DND-41 (cell line): ENCODE results near the gene ECI1.

Experiments used
- ATAC-seq: fragments of 200-7000 bp; cut with Tn5 transposase; 3 replicates; pipeline ENCODE4 v1.9.1; 2021; ENCODE audit warnings: low read depth; ENCODE audit not compliant: insufficient read depth
- DNase-seq: peaks from one replicate; pipeline ENCODE4 v3.0.0-alpha.2; 2020
- H2AFZ ChIP-seq: 2 replicates; pipeline ENCODE4 v1.6.0; 2012; ENCODE audit warnings: low read depth, low read length
- H3K27ac ChIP-seq: 2 replicates; pipeline ENCODE4 v1.5.1; 2012; ENCODE audit warnings: low read length, inconsistent platforms
- H3K27me3 ChIP-seq: fragments of 200-600 bp; sonication (generic); 2 replicates; pipeline ENCODE4 v1.6.0; 2012; ENCODE audit warnings: low read length, mild to moderate bottlenecking, inconsistent platforms; ENCODE audit not compliant: insufficient read depth, poor library complexity
- H3K36me3 ChIP-seq: 2 replicates; pipeline ENCODE4 v1.5.1; 2012; ENCODE audit warnings: low read length, inconsistent platforms; ENCODE audit not compliant: insufficient read depth
- H3K4me1 ChIP-seq: 2 replicates; pipeline ENCODE4 v1.5.1; 2012; ENCODE audit warnings: mild to moderate bottlenecking, low read length; ENCODE audit not compliant: insufficient read depth
- H3K4me2 ChIP-seq: 2 replicates; pipeline ENCODE4 v1.6.0; 2012; ENCODE audit warnings: mild to moderate bottlenecking, moderate library complexity, low read length, inconsistent platforms; ENCODE audit not compliant: insufficient read depth
- H3K4me3 ChIP-seq, 2 experiments: fragments of 200-600 bp in 1 of 2; shearing (Covaris generic) in 1 of 2; 2 replicates each; pipeline ENCODE4 v1.5.1; 2012 to 2016; ENCODE audit warnings: inconsistent platforms in 2 of 2, low read length in 2 of 2, mild to moderate bottlenecking in 2 of 2, low read depth in 1 of 2, moderate library complexity in 1 of 2
- H3K79me2 ChIP-seq: 2 replicates; pipeline ENCODE4 v1.6.0; 2012; ENCODE audit warnings: low read length, inconsistent platforms; ENCODE audit not compliant: insufficient read depth
- H3K9ac ChIP-seq: 2 replicates; pipeline ENCODE4 v1.6.0; 2012; ENCODE audit warnings: low read depth, mild to moderate bottlenecking, inconsistent platforms, low read length, moderate library complexity
- H3K9me3 ChIP-seq: 2 replicates; pipeline ENCODE4 v1.5.1; 2012; ENCODE audit warnings: low read length, moderate library complexity, mild to moderate bottlenecking, inconsistent platforms; ENCODE audit not compliant: insufficient read depth, severe bottlenecking
- H4K20me1 ChIP-seq: 2 replicates; pipeline ENCODE4 v1.6.0; 2012; ENCODE audit warnings: low read length; ENCODE audit not compliant: insufficient read depth
- EZH2 ChIP-seq: IDR thresholded peaks from 3 replicates; pipeline ENCODE4 v1.6.1; 2012; ENCODE audit warnings: borderline replicate concordance, low read depth, mild to moderate bottlenecking, moderate library complexity, low read length, inconsistent platforms; ENCODE audit not compliant: severe bottlenecking
- TF ChIP-seq, protein P1 (sequence below): IDR thresholded peaks from 2 replicates; pipeline ENCODE4 v1.5.1; 2012; ENCODE audit warnings: borderline replicate concordance, low read length, moderate library complexity, mild to moderate bottlenecking; ENCODE audit not compliant: poor library complexity, severe bottlenecking; ENCODE audit errors: extremely low read depth

ECI1 gene

DNA sequence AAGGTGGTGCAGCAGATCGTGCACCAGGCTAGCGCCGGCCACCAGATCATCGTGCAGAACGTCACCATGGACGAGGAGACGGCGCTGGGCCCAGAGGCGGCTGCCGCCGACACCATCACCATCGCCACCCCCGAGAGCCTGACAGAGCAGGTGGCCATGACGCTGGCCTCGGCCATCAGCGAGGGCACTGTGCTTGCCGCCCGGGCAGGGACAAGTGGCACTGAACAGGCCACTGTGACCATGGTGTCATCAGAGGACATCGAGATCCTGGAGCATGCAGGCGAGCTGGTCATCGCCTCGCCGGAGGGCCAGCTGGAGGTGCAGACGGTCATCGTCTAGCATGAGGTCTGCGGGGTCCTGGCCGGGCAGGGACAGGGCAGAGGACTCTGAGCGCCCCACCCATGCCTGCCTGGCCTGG, 16.1 kb downstream of the ECI1 start:
- H3K36me3 ChIP-seq: peaks cover 84% of the 10 kb centered on the region
- peaks cover 43% of the 10 kb centered on the region for H4K20me1 ChIP-seq
- H3K4me1 ChIP-seq: no peaks in the 10 kb centered on the region
- H3K27me3 ChIP-seq: no peaks in the 10 kb centered on the region
- H3K79me2 ChIP-seq: no peaks in the 10 kb centered on the region
- no peak for DNase-seq
- no peaks in the 10 kb centered on the region for H3K9me3 ChIP-seq
- H3K4me2 ChIP-seq: no peak overlapping the region
- H3K27ac ChIP-seq: no peak overlapping the region
- TF ChIP-seq EZH2: no peak
- TF ChIP-seq, protein P1, sequence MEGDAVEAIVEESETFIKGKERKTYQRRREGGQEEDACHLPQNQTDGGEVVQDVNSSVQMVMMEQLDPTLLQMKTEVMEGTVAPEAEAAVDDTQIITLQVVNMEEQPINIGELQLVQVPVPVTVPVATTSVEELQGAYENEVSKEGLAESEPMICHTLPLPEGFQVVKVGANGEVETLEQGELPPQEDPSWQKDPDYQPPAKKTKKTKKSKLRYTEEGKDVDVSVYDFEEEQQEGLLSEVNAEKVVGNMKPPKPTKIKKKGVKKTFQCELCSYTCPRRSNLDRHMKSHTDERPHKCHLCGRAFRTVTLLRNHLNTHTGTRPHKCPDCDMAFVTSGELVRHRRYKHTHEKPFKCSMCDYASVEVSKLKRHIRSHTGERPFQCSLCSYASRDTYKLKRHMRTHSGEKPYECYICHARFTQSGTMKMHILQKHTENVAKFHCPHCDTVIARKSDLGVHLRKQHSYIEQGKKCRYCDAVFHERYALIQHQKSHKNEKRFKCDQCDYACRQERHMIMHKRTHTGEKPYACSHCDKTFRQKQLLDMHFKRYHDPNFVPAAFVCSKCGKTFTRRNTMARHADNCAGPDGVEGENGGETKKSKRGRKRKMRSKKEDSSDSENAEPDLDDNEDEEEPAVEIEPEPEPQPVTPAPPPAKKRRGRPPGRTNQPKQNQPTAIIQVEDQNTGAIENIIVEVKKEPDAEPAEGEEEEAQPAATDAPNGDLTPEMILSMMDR: no peak
- no peak overlapping the region for H2AFZ ChIP-seq
- H3K4me3 ChIP-seq: no peak overlapping the region
- no peak overlapping the region for H3K9ac ChIP-seq
- no peak for ATAC-seq

DNA sequence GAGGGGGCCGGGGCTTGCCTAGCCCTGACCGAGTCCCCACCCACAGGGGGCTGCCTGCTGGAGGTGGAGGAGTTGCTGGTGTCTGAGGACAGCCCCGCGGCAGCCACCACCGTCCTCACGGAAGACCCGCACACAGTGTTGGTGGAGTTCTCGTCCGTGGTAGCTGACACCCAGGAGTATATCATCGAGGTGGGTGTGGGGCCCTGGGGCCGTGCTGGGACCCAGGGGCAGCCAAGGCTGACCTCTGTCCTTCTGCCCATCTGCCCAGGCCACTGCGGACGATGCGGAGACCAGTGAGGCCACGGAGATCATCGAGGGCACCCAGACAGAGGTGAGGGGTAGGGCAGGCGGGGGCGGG, 16.6 kb downstream of the ECI1 start:
- no peaks in the 10 kb centered on the region for H3K4me1 ChIP-seq
- H3K9me3 ChIP-seq: no peaks in the 10 kb centered on the region
- H3K9ac ChIP-seq: no peak overlapping the region
- ATAC-seq (no peak), DNase-seq (no peak)
- TF ChIP-seq, protein P1: no peak
- TF ChIP-seq EZH2: no peak
- H4K20me1 ChIP-seq: peaks cover 47% of the 10 kb centered on the region
- H3K27ac ChIP-seq: no peak overlapping the region
- no peaks in the 10 kb centered on the region for H3K27me3 ChIP-seq
- peaks cover 87% of the 10 kb centered on the region for H3K36me3 ChIP-seq
- 0 out of 2 replicates have a peak, but pooled peaks cover 1% of the 10 kb centered on the region for H3K79me2 ChIP-seq
- no peak overlapping the region for H3K4me3 ChIP-seq
- no peak overlapping the region for H2AFZ ChIP-seq
- H3K4me2 ChIP-seq: no peak overlapping the region

GRCh38 chr16:2233872-2234812, 17.2 kb downstream of the ECI1 start:
- H3K79me2 ChIP-seq: 0 out of 2 replicates have a peak, but pooled peaks cover 8% of the 10 kb centered on the region
- no peak overlapping the region for H2AFZ ChIP-seq
- H3K36me3 ChIP-seq: peaks cover 88% of the 10 kb centered on the region
- TF ChIP-seq, protein P1: no peak
- no peak for TF ChIP-seq EZH2
- no peaks in the 10 kb centered on the region for H3K27me3 ChIP-seq
- no peak overlapping the region for H3K9ac ChIP-seq
- ATAC-seq: no peak
- H3K9me3 ChIP-seq: no peaks in the 10 kb centered on the region
- DNase-seq: no peak
- H3K4me2 ChIP-seq: no peak overlapping the region
- H3K27ac ChIP-seq: no peak overlapping the region
- H3K4me1 ChIP-seq: no peaks in the 10 kb centered on the region
- H4K20me1 ChIP-seq: peaks cover 53% of the 10 kb centered on the region
- no peak overlapping the region for H3K4me3 ChIP-seq
